ENCODE data around the gene TDRD7.

DNA sequence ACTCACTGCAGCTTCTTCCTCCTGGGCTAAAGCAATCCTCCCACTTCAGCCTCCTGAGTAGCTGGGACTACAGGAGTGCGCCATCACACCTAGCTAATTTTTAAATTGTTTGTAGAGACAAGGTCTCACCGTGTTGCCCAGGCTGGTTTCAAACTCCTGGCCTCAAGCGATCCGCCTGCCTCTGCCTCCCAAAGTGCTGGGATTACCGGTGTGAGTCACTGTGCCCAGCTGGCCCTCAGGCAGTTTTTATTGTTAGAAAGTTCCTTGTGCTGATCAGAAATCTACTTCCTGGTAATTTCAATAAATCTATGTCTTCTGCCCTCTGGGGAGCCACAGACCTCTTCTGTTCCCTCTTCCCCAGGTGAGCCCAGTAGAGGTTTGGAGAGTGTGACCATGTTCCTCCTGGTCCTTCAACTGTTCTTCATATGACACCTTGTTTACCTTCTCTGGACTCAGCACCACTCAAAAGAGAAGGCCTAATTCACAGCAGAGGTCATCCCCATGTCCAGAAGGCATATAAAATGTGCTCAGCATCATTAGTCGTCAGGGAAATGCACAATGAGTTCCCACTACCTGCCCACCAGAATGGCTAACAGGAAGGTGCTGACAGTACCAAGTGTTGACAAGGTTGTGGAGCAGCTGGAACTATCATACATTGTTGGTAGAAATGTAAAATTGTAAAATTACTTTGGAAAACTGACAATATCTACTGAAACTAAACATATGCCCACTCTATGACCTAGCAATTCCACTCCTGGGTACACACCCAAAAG is 99.9 kb downstream of the TDRD7 start:
- TF ChIP-seq CTCF (IDR thresholded peaks at IDR 0.05), result no peak
- no peak for TF ChIP-seq POLR2A (IDR thresholded peaks at IDR 0.05)
- no peak for TF ChIP-seq EP300 (IDR thresholded peaks at IDR 0.05)
